HepG2 (cell line): Measurements from ENCODE around the gene ZNF584. TPM values are rescaled to one million over a fixed set of nuclear protein-coding genes. Genes with fewer than 3 reads are reported as not detected.

ENCODE experiments used
- DR1 ChIP-seq: sonication (generic); formaldehyde crosslinking; IDR thresholded peaks from 2 replicates; pipeline ENCODE4 v1.8.0; 2021; ENCODE audit warnings: mild to moderate bottlenecking, missing genetic modification reagents, inconsistent platforms
- ETV5 ChIP-seq: IDR thresholded peaks from 2 replicates; pipeline ENCODE4 v1.6.1; 2018; ENCODE audit warnings: missing biosample characterization, missing genetic modification reagents, inconsistent platforms, borderline replicate concordance
- EZH2 ChIP-seq: conservative IDR thresholded peaks from 2 replicates; pipeline ENCODE4 v1.6.1; 2012; ENCODE audit warnings: mild to moderate bottlenecking, low read depth, low read length, moderate library complexity
- FOXA1 ChIP-seq, 2 experiments: fragments of 450-650 bp in 1 of 2; sonication (generic) in 1 of 2; formaldehyde crosslinking in 1 of 2; IDR thresholded peaks; 2 replicates each; pipeline versions ENCODE4 v1.4.0 to v1.6.1; 2016 to 2020; ENCODE audit warnings: missing genetic modification reagents in 1 of 2
- HOXA3 ChIP-seq: sonication (generic); formaldehyde crosslinking; IDR thresholded peaks from 2 replicates; pipeline ENCODE4 v1.5.0; 2020; ENCODE audit warnings: missing genetic modification reagents
- MEIS1 ChIP-seq: sonication (generic); formaldehyde crosslinking; IDR thresholded peaks from 2 replicates; pipeline ENCODE4 v1.9.0; 2021; ENCODE audit warnings: mild to moderate bottlenecking, missing genetic modification reagents, moderate library complexity, borderline replicate concordance
- MIXL1 ChIP-seq: IDR thresholded peaks from 2 replicates; pipeline ENCODE4 v1.6.1; 2016
- NAIF1 ChIP-seq: sonication (generic); formaldehyde crosslinking; IDR thresholded peaks from 2 replicates; pipeline ENCODE4 v1.5.0; 2020; ENCODE audit warnings: mild to moderate bottlenecking, missing genetic modification reagents, borderline replicate concordance
- ONECUT2 ChIP-seq: sonication (generic); formaldehyde crosslinking; IDR thresholded peaks from 2 replicates; pipeline ENCODE4 v1.4.0; 2020; ENCODE audit warnings: missing genetic modification reagents
- PITX1 ChIP-seq: sonication (generic); formaldehyde crosslinking; IDR thresholded peaks from 2 replicates; pipeline ENCODE4 v1.5.1; 2020; ENCODE audit warnings: mild to moderate bottlenecking, missing genetic modification reagents
- RARG ChIP-seq: sonication (generic); formaldehyde crosslinking; IDR thresholded peaks from 2 replicates; pipeline ENCODE4 v1.4.0; 2020; ENCODE audit warnings: low read depth, mild to moderate bottlenecking, missing genetic modification reagents
- SMARCE1 ChIP-seq: fragments of 450-650 bp; IDR thresholded peaks from 2 replicates; pipeline ENCODE4 v1.6.1; 2017; ENCODE audit warnings: borderline replicate concordance
- SP1 ChIP-seq, 2 experiments: fragments of 450-650 bp in 1 of 2; sonication (generic) in 1 of 2; formaldehyde crosslinking in 1 of 2; IDR thresholded peaks; 2 replicates each; pipeline versions ENCODE4 v1.4.0 to v1.6.1; 2016 to 2020; ENCODE audit warnings: missing genetic modification reagents in 1 of 2
- TSC22D2 ChIP-seq: sonication (generic); formaldehyde crosslinking; IDR thresholded peaks from 2 replicates; pipeline ENCODE4 v1.5.1; 2020; ENCODE audit warnings: missing genetic modification reagents, mild to moderate bottlenecking, borderline replicate concordance
- ZNF207 ChIP-seq: fragments of 450-650 bp; IDR thresholded peaks from 2 replicates; pipeline ENCODE4 v1.6.1; 2016; ENCODE audit warnings: antibody characterized with exemption, borderline replicate concordance
- ZNF263 ChIP-seq: sonication (generic); formaldehyde crosslinking; IDR thresholded peaks from 2 replicates; pipeline ENCODE4 v1.4.0; 2020; ENCODE audit warnings: missing genetic modification reagents
- ZNF660 ChIP-seq: sonication (generic); formaldehyde crosslinking; IDR thresholded peaks from 2 replicates; pipeline ENCODE4 v1.5.1; 2020; ENCODE audit warnings: mild to moderate bottlenecking, low read depth, missing genetic modification reagents, borderline replicate concordance
- ZNF672 ChIP-seq: sonication (generic); formaldehyde crosslinking; IDR thresholded peaks from 2 replicates; pipeline ENCODE4 v1.8.1; 2022; ENCODE audit warnings: missing genetic modification reagents
- ZNF674 ChIP-seq: sonication (generic); formaldehyde crosslinking; IDR thresholded peaks from 2 replicates; pipeline ENCODE4 v1.5.0; 2020; ENCODE audit warnings: low read depth, mild to moderate bottlenecking, missing genetic modification reagents
- ZNF724P ChIP-seq: sonication (generic); formaldehyde crosslinking; IDR thresholded peaks from 2 replicates; pipeline ENCODE4 v1.8.0; 2022; ENCODE audit warnings: missing genetic modification reagents, borderline replicate concordance
- ZNF761 ChIP-seq: sonication (generic); formaldehyde crosslinking; conservative IDR thresholded peaks from 2 replicates; pipeline ENCODE4 v1.4.0; 2020; ENCODE audit warnings: mild to moderate bottlenecking, missing genetic modification reagents
- ZXDC ChIP-seq: sonication (generic); formaldehyde crosslinking; IDR thresholded peaks from 2 replicates; pipeline ENCODE4 v1.5.0; 2020; ENCODE audit warnings: mild to moderate bottlenecking, missing genetic modification reagents
- polyA plus RNA-seq, 8 experiments: library from polyadenylated mRNA; depleted of rRNA in 3 of 8; stranded (reverse) in 7 of 8; unstranded in 1 of 8; fragments of >200 nt; fragmentation: Illumina TruSeq in 4 of 8; extraction: Trizol in 4 of 8; gene quantifications; 2 replicates each; pipeline versions ENCODE4 v1.2.1 to v1.2.3, GENCODE V29; 2011 to 2016; ENCODE audit warnings: low read depth in 4 of 8, missing spikeins in 1 of 8, mixed read lengths in 1 of 8; ENCODE audit not compliant: insufficient read depth in 1 of 8
- total RNA-seq, 5 experiments: library from RNA; depleted of rRNA; stranded (reverse); fragments of >200 nt; fragmentation: Illumina TruSeq; extraction: Trizol; gene quantifications; 2 replicates each; pipeline ENCODE4 v1.2.3, GENCODE V29; 2016; ENCODE audit warnings: low read depth in 1 of 5
- TF ChIP-seq, protein P1 (sequence below): sonication (generic); formaldehyde crosslinking; IDR thresholded peaks from 2 replicates; pipeline ENCODE4 v1.5.0; 2020; ENCODE audit warnings: mild to moderate bottlenecking, low read depth, missing genetic modification reagents, borderline replicate concordance
- TF ChIP-seq, protein P2 (sequence below): IDR thresholded peaks from 2 replicates; pipeline ENCODE4 v1.6.1; 2016; ENCODE audit warnings: mild to moderate bottlenecking

Gene ZNF584
- total and polyA plus RNA-seq, 2 of the 13 experiments (the other 11 are each of a cell fraction or from before 2014, with no cell fraction given) = 2.4 to 7.0 TPM

GRCh38 chr19:58408152-58409009 is at the start of gene ZNF584 (continued):
- no peak for TF ChIP-seq NAIF1 (CRISPR knock-in tag)
- TF ChIP-seq, protein P1, sequence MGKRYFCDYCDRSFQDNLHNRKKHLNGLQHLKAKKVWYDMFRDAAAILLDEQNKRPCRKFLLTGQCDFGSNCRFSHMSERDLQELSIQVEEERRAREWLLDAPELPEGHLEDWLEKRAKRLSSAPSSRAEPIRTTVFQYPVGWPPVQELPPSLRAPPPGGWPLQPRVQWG (CRISPR knock-in tag) = no peak
- no peak for TF ChIP-seq ETV5 (CRISPR knock-in tag)
- no peak; the same call in 1 of the 2 replicates for TF ChIP-seq ZNF263 (CRISPR knock-in tag)
- peak; percentile 26; the same call in 1 of the 2 replicates for TF ChIP-seq DR1 (CRISPR knock-in tag)
- TF ChIP-seq PITX1 (CRISPR knock-in tag) = no peak; the same call in none of the 2 replicates
- TF ChIP-seq ZNF761 (CRISPR knock-in tag) = peak; percentile 83; the same call in 1 of the 2 replicates
- TF ChIP-seq ZNF674 = peak; percentile 70; the same call in 1 of the 2 replicates
- TF ChIP-seq ZXDC (CRISPR knock-in tag) = no peak
- no peak for TF ChIP-seq RARG (CRISPR knock-in tag)
- TF ChIP-seq, protein P2, sequence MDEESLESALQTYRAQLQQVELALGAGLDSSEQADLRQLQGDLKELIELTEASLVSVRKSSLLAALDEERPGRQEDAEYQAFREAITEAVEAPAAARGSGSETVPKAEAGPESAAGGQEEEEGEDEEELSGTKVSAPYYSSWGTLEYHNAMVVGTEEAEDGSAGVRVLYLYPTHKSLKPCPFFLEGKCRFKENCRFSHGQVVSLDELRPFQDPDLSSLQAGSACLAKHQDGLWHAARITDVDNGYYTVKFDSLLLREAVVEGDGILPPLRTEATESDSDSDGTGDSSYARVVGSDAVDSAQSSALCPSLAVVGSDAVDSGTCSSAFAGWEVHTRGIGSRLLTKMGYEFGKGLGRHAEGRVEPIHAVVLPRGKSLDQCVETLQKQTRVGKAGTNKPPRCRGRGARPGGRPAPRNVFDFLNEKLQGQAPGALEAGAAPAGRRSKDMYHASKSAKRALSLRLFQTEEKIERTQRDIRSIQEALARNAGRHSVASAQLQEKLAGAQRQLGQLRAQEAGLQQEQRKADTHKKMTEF (CRISPR knock-in tag) = peak; percentile 13
- peak; percentile 63; the same call in 1 of the 2 replicates for TF ChIP-seq HOXA3 (CRISPR knock-in tag)
- TF ChIP-seq ONECUT2 (CRISPR knock-in tag) = no peak
- TF ChIP-seq TSC22D2 = no peak
- no peak for TF ChIP-seq EZH2
- no peak for TF ChIP-seq SMARCE1
- TF ChIP-seq ZNF672 (CRISPR knock-in tag) = no peak
- no peak for TF ChIP-seq ZNF660 (CRISPR knock-in tag)
- TF ChIP-seq MIXL1 = no peak
- TF ChIP-seq ZNF724P = peak; percentile 16; the same call in 1 of the 2 replicates
- TF ChIP-seq SP1 (IDR thresholded peaks at IDR 0.05) = no peak
- peak; percentile 74 for TF ChIP-seq SP1 (CRISPR knock-in tag; IDR thresholded peaks at IDR 0.05)
- TF ChIP-seq MEIS1 (CRISPR knock-in tag) = peak; percentile 71; the same call in 1 of the 2 replicates
- TF ChIP-seq ZNF207 = no peak
- TF ChIP-seq FOXA1 (IDR thresholded peaks at IDR 0.05) = no peak
- no peak for TF ChIP-seq FOXA1 (CRISPR knock-in tag; IDR thresholded peaks at IDR 0.05)
